ENCODE measurements around the gene SZRD1.

Gene SZRD1

DNA sequence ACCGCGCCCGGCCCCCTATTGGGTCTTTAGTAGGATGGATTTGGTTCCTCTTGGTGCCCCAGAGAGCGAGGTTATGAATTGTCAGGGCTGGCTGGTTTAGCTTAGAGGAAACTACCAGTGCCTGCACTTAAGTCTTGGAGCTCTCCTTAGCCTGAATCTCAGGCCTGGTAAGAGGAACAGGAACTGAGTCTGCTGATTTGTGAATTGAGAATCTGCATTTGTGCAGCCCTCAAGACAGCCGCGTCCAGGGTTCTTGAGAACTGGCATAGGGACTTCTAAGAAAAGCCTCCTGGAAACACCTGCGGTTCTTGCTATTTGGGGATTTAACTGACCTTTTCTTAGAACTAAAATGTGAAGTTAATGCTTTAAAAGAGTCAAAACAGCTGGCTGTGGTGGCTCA lies 75.2 kb downstream of the SZRD1 start:
- no peak for DNase-seq

DNA sequence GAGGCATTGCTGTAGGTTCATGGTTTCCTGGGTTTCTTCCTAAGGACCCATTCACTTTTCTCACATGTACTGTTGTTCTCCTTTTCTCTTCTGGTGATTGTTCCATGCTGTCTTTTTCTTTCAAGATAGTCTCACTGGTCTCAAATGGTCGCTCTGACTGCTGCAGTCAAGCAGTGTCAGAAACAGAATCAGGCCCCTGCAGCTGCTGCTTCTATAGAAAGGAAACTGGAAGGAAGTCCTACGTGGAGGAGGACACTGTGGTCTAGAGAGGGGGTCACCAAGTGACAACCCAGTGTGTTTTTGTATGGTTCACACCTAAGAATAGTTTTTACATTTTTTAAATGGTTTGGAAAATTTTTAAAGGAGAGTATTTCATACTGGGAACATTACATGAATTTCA lies 75.9 kb downstream of the SZRD1 start:
- no peak for DNase-seq

DNA sequence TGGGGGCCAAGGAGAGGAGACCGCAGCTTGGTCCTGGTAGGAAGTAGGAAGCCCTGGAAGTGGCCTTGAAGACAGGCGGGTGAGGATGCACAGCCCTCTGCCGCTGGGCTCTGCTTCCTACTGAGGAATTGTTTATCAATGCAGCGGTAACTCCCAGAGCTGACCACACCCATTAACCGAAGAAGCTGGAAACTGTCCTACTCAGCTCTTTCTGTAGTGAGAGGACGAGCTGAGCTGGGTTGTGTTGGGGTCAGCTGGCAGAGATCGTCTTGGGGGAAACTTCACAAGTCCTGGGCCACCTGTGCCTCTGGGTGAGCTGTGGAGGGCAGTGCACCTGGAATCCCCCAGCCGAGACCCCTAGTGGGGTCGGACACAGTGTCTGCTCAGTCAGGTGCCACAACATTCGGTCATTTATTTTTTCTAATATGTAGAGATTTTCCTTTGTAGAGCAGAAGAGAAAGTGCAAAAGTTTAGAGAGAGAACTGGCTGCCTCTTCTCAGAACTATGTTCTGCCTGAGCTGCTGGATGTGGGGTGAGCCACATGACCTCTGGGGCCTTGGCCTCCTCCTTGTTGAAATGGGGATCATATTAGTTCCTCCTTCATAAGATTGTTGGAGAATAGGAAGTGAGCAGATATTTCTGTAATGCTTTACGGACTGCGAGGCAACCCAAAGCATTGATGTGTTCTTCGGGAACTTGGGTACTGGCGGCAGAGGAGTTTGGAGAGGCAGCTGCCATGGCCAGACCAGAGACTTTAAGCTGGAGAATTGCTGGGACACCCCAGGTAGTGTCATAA lies 77.1 kb downstream of the SZRD1 start:
- no peak for DNase-seq

DNA sequence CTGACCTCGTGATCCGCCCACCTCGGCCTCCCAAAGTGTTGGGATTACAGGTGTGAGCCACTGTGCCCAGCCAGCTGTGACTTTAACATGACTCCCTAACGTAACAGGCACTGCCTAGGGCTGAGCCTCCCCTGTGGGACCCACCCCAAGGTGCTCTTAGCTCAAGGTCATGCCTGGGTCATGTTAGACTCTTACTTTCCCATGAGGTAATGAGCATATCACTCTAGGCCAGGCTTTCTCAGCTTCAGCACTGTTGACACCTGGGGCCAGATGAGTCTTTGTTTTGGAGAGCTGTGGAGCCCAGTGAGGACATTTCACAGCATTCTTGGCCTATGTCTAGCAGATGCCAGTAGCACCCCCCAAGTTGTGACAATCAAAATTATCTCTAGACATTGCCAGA lies 78.0 kb downstream of the SZRD1 start:
- DNase-seq, result no peak

DNA sequence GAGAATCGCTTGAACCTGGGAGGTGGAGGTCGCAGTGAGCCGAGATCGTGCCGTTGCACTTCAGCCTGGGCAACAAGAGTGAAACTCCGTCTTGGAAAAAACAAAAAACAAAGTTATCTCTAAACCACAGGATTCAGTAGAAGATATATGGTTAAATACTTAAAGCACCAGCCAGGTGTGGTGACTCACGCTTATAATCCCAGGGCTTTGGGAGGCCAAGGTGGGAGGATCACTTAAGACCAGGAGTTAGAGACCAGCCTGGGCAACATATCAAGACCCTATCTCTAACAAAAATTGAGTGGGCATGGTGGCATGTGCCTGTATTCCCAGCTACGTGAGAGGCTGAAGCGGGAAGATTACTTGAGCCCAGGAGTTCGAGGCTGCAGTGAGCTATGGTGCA lies 79.1 kb downstream of the SZRD1 start:
- DNase-seq, result no peak

DNA sequence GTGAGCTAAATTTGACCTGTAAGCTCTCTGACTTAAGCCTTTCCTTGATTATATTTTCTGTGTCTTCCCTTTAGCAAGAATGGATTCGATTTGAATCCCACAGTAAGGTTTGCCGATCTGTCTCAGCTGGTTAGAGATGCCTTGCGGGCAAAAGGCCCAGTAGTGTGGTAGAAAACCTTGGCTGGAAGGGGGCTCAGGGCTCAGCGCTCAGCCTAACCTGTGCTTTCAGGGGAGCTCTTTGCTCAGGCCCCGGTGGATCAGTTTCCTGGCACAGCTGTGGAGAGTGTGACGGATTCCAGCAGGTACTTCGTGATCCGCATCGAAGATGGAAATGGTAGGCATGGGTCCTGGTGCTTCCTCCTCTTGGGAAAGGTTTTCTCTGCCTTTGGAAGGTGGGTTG lies 80.6 kb downstream of the SZRD1 start:
- no peak for DNase-seq

All from NCI-H524 treated with DMSO at 0.1 percent for 48 hours (cell line).